ENCODE results near the gene TRMT2A.

The TRMT2A gene

GRCh38 chr22:20164863-20165262 lies 47.8 kb upstream of the TRMT2A start:
- TF ChIP-seq FOXP2 (optimal IDR thresholded peaks at IDR 0.05; ENCODE audit: borderline replicate concordance, extremely low read depth, extremely low read length, insufficient read depth): no peak
- TF ChIP-seq TAF1 (IDR thresholded peaks at IDR 0.05; ENCODE audit: borderline replicate concordance, insufficient read depth, low read length): no peak
- no peak for TF ChIP-seq POLR2AphosphoS5 (IDR thresholded peaks at IDR 0.05; ENCODE audit: low read depth, low read length)
- TF ChIP-seq, protein P1, sequence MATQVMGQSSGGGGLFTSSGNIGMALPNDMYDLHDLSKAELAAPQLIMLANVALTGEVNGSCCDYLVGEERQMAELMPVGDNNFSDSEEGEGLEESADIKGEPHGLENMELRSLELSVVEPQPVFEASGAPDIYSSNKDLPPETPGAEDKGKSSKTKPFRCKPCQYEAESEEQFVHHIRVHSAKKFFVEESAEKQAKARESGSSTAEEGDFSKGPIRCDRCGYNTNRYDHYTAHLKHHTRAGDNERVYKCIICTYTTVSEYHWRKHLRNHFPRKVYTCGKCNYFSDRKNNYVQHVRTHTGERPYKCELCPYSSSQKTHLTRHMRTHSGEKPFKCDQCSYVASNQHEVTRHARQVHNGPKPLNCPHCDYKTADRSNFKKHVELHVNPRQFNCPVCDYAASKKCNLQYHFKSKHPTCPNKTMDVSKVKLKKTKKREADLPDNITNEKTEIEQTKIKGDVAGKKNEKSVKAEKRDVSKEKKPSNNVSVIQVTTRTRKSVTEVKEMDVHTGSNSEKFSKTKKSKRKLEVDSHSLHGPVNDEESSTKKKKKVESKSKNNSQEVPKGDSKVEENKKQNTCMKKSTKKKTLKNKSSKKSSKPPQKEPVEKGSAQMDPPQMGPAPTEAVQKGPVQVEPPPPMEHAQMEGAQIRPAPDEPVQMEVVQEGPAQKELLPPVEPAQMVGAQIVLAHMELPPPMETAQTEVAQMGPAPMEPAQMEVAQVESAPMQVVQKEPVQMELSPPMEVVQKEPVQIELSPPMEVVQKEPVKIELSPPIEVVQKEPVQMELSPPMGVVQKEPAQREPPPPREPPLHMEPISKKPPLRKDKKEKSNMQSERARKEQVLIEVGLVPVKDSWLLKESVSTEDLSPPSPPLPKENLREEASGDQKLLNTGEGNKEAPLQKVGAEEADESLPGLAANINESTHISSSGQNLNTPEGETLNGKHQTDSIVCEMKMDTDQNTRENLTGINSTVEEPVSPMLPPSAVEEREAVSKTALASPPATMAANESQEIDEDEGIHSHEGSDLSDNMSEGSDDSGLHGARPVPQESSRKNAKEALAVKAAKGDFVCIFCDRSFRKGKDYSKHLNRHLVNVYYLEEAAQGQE (IDR thresholded peaks at IDR 0.05; ENCODE audit: insufficient read depth in 1 of 2, low read depth in 2 of 2, low read length in 2 of 2): no peak
- no peak for TF ChIP-seq SIN3A (IDR thresholded peaks at IDR 0.05; ENCODE audit: borderline replicate concordance, insufficient read depth, low read length)

GRCh38 chr22:20160041-20160440 lies 43.0 kb upstream of the TRMT2A start:
- TF ChIP-seq, protein P1 (IDR thresholded peaks at IDR 0.05; ENCODE audit: insufficient read depth in 1 of 2, low read depth in 2 of 2, low read length in 2 of 2): no peak
- TF ChIP-seq SIN3A (IDR thresholded peaks at IDR 0.05; ENCODE audit: borderline replicate concordance, insufficient read depth, low read length) (no peak), POLR2AphosphoS5 (IDR thresholded peaks at IDR 0.05; ENCODE audit: low read depth, low read length) (no peak), TAF1 (IDR thresholded peaks at IDR 0.05; ENCODE audit: borderline replicate concordance, insufficient read depth, low read length) (no peak), FOXP2 (optimal IDR thresholded peaks at IDR 0.05; ENCODE audit: borderline replicate concordance, extremely low read depth, extremely low read length, insufficient read depth) (no peak)

- TF ChIP-seq FOXP2 (optimal IDR thresholded peaks at IDR 0.05; ENCODE audit: borderline replicate concordance, extremely low read depth, extremely low read length, insufficient read depth) (no peak), TAF1 (IDR thresholded peaks at IDR 0.05; ENCODE audit: borderline replicate concordance, insufficient read depth, low read length) (no peak), SIN3A (IDR thresholded peaks at IDR 0.05; ENCODE audit: borderline replicate concordance, insufficient read depth, low read length) (no peak), POLR2AphosphoS5 (IDR thresholded peaks at IDR 0.05; ENCODE audit: low read depth, low read length) (no peak)
- TF ChIP-seq, protein P1 (IDR thresholded peaks at IDR 0.05; ENCODE audit: insufficient read depth in 1 of 2, low read depth in 2 of 2, low read length in 2 of 2): no peak
Measured at GRCh38 chr22:20159076-20159475, 42.0 kb upstream of the TRMT2A start.

DNA sequence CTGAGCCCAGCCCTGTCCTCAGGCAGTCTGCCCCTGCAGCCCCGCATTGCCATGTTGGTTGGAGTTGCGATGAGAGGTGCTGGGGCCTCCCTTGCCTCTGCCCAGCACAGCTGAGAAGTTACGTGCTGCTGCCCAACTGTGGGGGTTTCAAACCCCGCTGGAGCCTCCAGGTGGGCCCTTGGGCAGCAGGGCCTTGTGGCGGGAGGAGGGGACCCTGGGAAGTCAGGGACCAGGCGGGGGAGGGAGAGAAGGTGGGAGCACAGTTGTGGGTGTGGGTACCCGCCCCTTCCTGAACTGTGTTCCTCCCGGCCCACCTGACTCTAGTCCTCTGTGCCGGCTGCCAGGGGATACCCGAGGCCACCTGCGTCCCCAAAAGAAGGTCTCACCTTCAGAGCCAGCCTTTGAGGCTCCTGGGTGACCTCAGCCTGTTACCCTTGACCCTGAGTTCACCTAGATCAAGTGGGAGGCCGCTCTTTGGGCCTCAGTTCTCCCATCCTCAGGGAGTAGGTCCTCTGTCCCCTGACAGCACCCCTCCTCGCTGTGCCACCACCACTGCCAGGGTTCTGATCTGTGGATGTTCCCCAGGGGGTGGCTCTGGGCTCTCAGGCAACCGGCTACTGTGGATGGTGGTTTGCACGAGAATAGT lies 41.5 kb upstream of the TRMT2A start:
- TF ChIP-seq TAF1 (IDR thresholded peaks at IDR 0.05; ENCODE audit: borderline replicate concordance, insufficient read depth, low read length) (no peak), FOXP2 (optimal IDR thresholded peaks at IDR 0.05; ENCODE audit: borderline replicate concordance, extremely low read depth, extremely low read length, insufficient read depth) (no peak)
- TF ChIP-seq, protein P1 (IDR thresholded peaks at IDR 0.05; ENCODE audit: insufficient read depth in 1 of 2, low read depth in 2 of 2, low read length in 2 of 2): no peak
